Right ventricle myocardium inferior (tissue), 1 donor: ENCODE results near the gene OR10G2. TPM values are rescaled to one million over a fixed set of nuclear protein-coding genes. Genes with fewer than 3 reads are reported as not detected.
"Not testable (repeated sequence)": the region's sequence is repeated elsewhere in the genome, so short reads cannot be mapped to it uniquely, and the experiment has no call there.

Experiments
- ATAC-seq: fragments of 200-7000 bp; cut with Tn5 transposase; one replicate; pipeline ENCODE4 v1.9.1; 2020; ENCODE audit warnings: mild to moderate bottlenecking, moderate library complexity
- DNase-seq: peaks from one replicate; pipeline ENCODE4 v3.0.0; 2021; ENCODE audit errors: missing footprints
- intact Hi-C: fragments of 100-400 bp; cut with DNase I; formaldehyde crosslinking; loops from one replicate; pipeline ENCODE4 v1.11.0; 2022
- long read RNA-seq: library from polyadenylated mRNA; unstranded; transcript quantifications from one replicate; pipeline ENCODE4 v2.0.0, GENCODE V29; 2021
- total RNA-seq: library from RNA; stranded (reverse); fragmentation: NEBNext Ultra II Directional; extraction: Animal tissue kit (Norgen Biotek cat#: 25700); gene quantifications from one replicate; pipeline ENCODE4 v1.2.1, GENCODE V29; 2021
- donor health status: DM: no; HTN: yes; CAD: no; lungs with severe emphysema.

The OR10G2 gene, protein sequence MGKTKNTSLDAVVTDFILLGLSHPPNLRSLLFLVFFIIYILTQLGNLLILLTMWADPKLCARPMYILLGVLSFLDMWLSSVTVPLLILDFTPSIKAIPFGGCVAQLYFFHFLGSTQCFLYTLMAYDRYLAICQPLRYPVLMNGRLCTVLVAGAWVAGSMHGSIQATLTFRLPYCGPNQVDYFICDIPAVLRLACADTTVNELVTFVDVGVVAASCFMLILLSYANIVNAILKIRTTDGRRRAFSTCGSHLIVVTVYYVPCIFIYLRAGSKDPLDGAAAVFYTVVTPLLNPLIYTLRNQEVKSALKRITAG
- total RNA-seq: not detected
- long read RNA-seq: 0 reads

DNA sequence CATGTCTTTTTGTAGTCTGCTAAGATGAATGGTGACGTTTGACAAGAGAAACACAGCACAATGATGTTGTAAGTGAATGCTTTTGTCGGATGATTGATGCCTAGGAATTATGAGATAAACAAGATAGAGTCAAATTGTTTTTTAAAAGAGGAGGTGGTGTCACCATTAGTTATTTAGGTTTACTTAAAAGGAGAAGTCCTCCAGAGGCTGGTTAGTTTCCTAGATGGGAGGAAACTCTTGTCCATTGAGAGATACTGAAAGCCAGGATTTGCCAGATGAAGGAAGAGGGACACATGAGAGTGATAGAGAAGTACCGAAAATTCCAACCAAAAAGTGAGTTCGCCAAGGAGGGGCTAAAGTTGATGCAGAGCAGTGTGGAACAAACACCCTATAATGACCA, at the start of gene OR10G2:
Gene OR10G2, minus strand, starts transcription at position 101 of the 400 bp plus-strand sequence. Its CDS starts 98 bp downstream, at position 3.
- intact Hi-C loops: no loop called here

DNA sequence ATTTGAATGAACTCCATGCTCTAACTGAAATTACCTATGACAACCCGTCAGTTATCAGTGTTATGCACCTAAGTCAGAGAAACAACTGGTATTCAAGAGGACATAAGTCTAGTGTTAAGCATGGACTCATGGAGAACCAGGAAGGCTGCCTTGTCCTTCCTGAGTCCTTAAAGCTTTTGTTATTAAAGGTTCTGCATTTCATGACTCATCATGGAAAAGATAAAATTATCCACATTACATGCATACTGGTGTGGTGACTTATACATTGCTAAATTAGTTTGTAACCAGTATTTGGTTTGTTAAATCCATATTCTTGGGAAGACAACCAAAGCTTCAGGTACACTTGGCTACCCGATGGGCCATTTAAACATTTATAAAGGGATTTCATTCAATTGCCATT, 45.3 kb upstream of the OR10G2 start:
- DNase-seq (no peak), ATAC-seq (no peak)
- intact Hi-C loops: no loop called here

More for the DNA sequence above, at the start of gene OR10G2:
- DNase-seq (no peak), ATAC-seq (no peak)

DNA sequence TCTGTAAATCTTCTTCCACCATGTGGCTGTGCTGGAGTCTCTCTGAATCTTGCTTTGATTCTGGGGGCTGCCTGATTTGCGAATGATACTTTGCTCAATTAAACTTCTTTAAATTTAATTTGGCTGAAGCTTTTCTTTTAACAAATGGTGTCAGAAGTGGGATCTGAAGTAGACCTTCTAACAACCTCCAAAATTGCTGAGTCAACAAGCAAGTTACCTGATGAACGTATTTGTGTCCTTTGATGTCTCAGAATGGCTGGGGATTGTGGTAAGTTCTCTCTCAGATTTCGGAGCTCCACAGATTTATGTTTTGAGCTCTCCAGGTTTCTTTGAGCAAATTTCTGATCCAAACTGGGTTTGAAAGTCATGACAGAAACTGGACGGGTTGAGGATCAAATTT, 40.8 kb upstream of the OR10G2 start:
- ATAC-seq (no peak), DNase-seq (no peak)
- intact Hi-C loops: no loop called here

DNA sequence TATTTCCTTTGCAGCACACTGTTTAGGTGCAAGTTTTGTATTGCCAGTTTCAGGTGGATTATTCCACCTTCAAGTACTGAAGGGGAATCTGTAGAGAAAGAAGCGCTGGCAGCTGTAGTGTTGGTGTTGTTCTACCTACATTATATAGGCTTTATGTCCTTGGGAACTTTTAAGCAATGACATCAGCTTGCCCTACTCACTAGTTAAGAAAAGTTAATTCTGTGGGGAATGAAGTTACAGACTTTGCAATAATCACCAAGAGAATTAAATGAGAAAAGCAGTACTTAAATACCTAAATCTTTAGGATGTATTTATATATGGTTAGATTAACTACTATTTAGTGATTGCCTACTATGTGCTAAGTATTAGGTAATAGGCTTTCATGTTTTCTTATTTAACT, 39.0 kb upstream of the OR10G2 start, which contains the start of gene OR4E1:
Gene OR4E1, minus strand, starts transcription at position 101 of the 400 bp plus-strand sequence. CDS start 2,883 bp downstream, outside the sequence.
- DNase-seq: no peak
- no peak for ATAC-seq
- intact Hi-C loops: no loop called here

DNA sequence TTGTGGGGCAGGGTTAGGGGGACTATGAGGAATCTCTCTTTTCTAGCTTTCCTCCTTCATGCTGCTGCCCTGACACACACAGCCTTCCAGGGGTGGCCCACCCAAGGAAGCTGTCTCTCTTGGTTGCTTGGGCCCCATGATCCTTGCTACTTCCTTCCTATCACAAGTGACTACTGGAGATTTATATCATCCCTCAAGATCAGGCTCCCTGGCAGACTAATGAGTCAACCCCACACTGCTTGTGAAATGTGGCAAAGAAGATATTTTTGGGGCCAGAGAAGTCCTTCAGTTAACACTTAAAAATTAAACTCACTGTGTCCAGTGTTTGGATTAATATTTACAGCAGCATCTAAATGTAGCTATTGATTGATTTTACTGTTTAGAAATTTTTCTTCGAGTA, 37.4 kb upstream of the OR10G2 start:
- no peak for DNase-seq
- intact Hi-C loops: no loop called here
- ATAC-seq: no peak

DNA sequence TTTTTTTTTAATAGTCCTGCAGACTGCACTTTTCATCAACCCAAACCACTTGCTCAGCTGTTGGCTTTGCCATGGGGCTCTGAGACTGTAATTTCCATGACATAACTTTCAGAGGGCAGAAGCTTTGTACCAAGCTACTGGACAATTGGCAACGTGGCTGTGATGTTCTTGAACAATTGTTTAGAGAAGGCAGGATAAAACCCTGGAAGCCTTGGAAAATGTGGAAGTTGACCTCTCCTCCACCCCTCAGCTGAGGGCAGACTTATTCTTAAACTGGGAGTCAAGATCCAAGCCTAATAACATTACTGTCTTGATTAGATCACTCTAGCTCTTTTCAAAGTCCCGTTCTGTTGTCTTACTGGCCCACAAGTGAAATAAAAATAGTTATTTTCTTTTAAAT, 36.6 kb upstream of the OR10G2 start:
- ATAC-seq (no peak), DNase-seq (no peak)
- intact Hi-C loops: no loop called here

DNA sequence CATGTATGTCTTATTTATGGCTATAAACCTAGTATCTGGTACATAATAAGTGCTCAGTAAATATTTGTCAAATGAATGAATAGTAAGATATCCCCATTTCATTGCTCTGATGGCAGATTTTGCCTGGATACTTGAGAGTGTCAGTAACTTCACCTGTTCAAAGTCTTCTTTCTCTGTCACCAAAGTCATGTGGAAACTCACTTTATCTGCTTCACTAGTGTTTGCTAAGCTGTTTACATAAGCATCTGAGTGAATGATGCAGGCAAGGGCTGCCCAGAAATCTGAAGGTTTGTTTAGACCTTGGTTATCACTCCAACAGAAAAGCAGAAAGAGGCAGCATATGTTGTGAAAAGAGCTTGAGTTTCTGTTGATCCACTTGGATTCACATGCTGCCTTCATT, 34.5 kb upstream of the OR10G2 start:
- intact Hi-C loops: no loop called here
- ATAC-seq (no peak), DNase-seq (no peak)

DNA sequence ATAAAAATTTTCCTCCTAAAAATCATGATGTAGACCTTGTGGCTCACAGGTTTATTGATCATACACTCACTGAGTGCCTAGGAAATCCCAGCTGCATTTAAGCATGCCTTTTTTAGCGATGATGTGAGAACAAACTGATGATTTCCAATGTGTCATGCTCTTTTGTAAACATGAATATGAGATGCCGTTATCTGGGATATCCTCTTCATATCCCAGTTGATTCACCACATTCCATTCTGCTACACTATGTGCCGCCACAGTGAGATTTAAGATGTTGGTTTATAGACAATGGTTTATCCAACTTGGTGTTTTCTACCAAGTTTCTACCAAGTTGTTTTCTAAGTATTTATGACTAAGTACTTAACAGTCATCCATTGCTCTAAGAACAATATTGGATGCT, 33.6 kb upstream of the OR10G2 start:
- intact Hi-C loops: no loop called here
- no peak for DNase-seq
- ATAC-seq: no peak

DNA sequence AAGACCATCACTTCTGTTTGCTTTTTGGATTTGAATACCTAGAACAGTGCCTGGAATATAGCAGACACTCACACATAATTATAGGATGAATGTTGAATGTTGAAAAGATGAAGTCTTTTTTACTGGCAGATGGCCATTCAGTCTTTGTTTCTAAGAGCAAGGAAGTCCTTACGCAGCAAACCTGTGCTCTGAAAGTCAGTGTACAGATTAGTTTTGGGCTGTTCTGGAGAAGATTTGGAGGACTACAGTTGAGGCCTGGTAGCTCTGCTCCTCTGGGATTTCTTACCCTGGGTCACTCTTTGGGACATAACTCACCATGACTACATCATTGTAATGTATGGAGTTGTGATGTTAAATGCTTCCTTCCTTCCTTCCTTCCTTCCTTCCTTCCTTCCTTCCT, 22.2 kb upstream of the OR10G2 start:
- DNase-seq (no peak), ATAC-seq (no peak)
- intact Hi-C loops: no loop called here

DNA sequence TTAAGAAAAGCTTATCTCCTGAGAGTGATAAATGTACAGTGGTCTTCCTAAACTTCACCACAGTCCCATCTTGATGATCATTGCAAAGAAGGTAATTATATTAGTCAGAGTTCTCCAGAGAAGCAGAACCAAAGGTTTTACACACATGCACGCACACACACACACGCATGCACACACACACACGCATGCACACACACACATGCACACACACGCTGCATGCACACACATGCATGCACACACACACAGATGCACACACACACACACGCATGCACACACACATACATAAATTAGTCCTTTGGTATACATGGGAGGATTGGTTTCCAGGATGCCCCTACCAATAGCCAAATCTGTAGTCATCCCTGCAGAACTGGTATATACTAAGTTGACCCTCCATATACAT, 19.5 kb upstream of the OR10G2 start:
- DNase-seq: no peak
- no peak for ATAC-seq
- intact Hi-C loops: no loop called here

DNA sequence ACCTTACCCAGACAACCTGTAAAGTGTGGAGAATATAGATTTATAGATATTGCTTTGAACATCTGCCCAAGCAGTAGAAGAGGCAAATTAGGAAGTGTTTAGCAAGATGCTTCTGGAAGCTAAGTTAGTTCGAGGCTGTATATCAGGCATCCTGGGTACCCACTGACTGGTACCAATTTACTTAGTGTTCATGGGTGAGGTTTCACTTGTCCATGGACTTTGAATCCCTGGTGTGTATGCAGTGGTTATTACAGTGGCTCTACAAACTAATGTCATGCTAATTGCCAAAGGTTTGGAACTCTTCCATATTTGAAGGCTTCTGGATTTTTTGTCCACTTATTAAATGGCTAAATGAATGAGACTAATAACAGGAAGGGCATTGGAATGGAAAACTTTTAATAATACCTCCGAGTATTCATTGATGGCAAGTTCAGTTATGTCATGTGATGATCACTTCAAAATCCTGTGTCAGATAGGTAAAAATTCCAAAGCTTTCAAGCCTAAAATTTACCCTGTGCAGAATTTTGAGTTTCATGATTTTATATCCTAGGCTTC, 18.7 kb upstream of the OR10G2 start, which contains the start of gene OR4E2:
Gene OR4E2, plus strand, starts transcription at position 505 of the 555 bp plus-strand sequence. CDS start 11,248 bp downstream, outside the sequence.
- no peak for DNase-seq
- no peak for ATAC-seq
- intact Hi-C loops: no loop called here

DNA sequence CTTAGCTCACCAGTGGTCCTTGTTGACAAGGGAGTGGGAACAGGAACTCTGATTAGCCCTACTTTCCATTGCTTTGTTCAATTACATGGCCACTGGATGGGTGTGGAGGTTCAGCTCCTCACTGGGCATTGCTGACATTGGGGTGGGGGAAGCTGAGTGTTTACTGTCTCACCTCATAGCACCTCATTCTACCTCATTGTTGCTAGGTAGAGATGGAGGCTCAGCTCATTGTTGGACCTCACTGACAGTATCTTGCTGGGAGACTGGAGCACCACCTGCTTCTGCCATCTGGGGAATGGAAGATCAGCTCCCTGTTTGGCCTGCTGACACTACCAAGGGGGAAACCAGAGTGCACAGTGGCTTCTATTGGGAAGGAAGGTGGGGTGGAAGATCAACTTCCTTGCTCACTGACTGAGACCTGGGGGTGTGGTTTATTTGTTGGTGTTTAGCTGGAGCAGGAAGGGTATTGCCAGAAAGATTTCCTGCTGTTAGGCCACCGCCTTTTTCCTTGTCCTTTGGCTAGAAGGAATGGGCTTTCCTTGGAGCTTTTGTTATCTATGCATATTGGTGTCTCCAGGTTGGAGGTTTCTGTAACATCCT, 17.6 kb upstream of the OR10G2 start:
- DNase-seq: no peak
- ATAC-seq: no peak
- intact Hi-C loops: no loop called here

DNA sequence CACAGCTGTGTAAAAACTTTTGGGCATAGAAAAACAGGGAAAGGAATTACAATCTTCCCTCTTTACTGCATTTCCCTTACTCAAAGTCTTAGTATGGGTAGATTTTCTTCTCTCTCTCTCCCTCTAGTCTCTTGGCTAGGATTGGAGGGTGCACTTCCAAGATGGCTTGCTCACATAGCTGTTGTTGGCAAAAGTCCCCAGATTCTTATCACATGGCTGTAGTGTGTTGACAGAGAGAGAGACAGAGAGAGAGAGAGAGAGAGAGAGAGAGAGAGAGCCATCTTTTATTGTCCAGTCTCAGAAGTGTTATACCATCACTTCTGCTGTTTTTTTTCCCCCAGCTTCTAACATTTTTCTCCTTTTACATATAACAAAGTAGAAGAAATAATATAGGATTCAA, 12.6 kb upstream of the OR10G2 start:
- intact Hi-C loops: no loop called here
- no peak for ATAC-seq
- no peak for DNase-seq

DNA sequence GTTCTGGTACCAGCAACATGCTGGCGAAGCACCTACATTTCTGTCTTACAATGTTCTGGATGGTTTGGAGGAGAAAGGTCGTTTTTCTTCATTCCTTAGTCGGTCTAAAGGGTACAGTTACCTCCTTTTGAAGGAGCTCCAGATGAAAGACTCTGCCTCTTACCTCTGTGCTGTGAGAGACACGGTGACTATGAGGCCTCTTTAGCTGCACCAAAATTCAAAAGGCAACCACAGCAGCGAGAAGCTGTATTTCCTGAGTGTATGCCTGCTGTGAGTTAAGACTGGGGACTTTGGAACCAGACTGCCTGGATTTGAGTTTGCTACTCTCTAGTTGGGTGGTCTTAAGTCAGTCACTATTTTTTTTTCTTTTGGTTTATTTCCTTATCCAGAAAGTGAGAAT, 8.7 kb upstream of the OR10G2 start:
- ATAC-seq: no peak
- intact Hi-C loops: no loop called here
- DNase-seq: no peak

DNA sequence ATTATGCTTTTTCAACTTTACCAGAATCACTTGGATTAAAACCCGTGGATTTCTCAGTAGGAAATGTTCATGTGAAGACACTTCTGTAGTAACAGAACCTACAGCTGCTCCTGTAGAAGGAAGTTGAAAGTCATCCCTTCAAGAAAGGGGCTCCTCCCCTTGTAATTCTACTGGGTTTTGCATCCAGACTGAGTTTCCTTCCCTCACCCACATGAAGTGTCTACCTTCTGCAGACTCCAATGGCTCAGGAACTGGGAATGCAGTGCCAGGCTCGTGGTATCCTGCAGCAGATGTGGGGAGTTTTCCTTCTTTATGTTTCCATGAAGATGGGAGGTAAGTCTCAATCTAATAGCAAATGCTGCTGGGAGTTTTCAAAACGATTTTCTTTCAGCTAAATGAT, 7.9 kb upstream of the OR10G2 start:
- ATAC-seq: no peak
- no peak for DNase-seq
- intact Hi-C loops: no loop called here

DNA sequence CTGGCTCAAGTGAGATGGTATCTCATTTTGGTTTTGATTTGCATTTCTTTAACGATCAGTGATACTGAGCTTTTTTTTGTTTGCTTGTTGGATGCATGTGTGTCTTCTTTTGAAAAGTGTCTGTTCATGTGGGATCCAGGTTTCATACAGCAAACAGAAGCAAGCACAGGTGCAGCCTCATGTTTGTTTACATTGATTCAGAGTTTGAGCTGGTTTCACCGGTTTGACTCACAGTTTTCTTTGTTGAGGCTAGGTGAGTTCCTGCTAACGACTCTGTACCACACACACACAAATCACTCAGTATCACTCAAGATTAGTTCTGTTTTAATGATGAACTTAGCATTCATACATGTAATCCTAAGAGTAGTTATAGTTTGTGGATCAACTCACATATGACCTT, 3.7 kb downstream of the OR10G2 start:
- DNase-seq (no peak), ATAC-seq (no peak)
- intact Hi-C loops: no loop called here

DNA sequence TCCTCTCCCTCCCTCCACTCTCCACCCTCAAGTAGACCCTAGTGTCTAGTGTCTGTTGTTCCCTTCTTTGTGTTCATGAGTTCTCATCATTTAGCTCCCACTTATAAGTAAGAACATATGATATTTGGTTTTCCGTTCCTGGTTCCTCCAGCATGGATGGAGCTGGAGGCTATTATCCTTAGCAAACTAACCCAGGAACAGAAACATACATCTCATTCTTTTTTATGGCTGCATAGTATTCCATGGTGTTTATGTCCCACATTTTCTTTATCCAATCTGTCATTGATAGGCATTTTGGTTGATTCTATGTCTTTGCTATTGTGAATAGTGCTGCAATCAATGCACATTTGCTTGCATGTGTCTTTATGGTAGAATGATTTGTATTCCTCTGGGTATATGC, 4.2 kb downstream of the OR10G2 start:
- ATAC-seq, intact Hi-C loops, DNase-seq: not testable (repeated sequence)

DNA sequence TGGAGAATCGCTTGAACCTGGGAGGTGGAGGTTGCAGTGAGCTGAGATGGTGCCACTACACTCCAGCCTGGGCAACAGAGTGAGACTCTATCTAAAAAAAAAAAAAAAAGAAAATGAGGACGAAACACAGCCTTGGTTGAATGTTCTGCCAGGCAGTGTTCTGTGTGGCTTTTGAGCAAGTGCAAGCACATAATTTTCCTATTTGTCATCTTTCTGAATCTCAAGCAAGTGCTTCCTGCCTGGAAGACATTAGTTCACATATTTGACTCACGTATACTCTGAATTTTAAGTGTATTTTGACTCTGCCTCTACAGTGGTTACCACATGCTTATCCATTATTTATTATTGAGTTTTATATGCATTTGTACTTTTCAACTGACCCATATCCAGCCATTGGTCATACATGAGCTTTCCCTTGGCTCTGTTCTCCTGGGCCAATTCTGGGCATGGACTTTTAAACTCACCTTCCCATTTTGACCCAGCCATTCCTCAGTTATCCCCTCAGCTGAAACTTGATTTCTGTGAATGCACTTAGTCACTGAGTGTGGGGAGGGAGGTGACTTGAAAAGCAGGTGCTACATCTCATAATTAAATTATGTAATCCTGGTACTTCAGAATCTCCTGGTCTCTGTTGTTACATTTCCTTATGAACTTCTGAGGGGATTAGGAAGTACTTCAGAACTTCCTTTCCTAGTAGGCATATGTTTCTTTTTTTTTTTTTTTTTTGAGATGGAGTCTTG, 8.1 kb downstream of the OR10G2 start:
- no peak for DNase-seq
- intact Hi-C loops: no loop called here

DNA sequence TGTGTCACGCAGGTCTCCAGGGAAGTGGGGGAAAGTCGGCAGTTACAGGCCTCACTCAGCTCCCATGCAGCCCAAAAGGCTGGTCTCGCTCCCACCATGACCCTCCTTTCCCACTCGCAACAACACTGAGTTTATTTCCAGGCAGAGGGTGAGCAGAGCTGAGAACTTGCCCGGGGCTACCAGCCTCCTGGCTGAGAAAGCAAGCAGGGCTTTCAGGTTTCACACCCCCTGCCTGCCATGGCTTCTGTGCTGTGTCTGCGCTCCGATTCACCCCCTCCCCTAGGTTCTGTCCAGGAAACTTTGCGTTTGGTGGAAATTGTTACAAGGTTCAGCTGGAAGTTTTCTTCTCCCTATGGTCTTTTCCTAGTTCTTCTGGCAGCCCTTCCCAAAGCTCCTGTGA, 17.1 kb downstream of the OR10G2 start:
- DNase-seq (no peak), ATAC-seq (no peak)
- intact Hi-C loops: no loop called here

More for the DNA sequence above, 8.1 kb downstream of the OR10G2 start:
- ATAC-seq: no peak

DNA sequence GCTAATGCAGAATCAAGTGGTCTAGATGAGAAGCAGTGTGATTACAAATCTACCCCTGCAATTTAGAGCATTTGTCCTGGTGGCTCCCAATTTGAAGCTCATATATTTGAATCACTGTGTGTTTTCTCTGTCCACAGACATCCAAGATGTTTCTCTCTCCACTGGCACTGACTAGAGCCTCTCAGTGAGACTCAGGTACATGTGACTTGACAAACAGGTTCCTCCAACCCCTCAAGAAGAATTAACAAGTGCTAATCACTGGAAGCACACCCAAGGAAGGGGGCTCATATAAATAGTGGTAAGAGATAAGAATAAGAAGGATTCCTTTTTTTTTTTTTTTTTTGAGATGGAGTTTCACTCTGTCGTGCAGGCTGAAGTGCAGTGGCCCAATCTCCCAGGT, 20.5 kb downstream of the OR10G2 start:
- DNase-seq (no peak), ATAC-seq (no peak)
- intact Hi-C loops: no loop called here
